ENCODE data around the gene MCRIP1.

The MCRIP1 gene

GRCh38 chr17:81811705-81812570 is 21.2 kb downstream of the MCRIP1 start:
- Histone ChIP-seq H3K4me3 (ENCODE audit: low read length) (no peak overlapping the region), H3K36me3 (ENCODE audit: insufficient read depth, low read length) (no peaks in the 10 kb centered on the region), H3K27me3 (ENCODE audit: control insufficient read depth, insufficient read depth, low read length) (peaks cover 57% of the 10 kb centered on the region), H3K4me1 (ENCODE audit: control insufficient read depth, insufficient read depth, low read length) (no peaks in the 10 kb centered on the region), H3K4me2 (ENCODE audit: low read length) (no peak overlapping the region), H3K9me3 (replicated peaks; ENCODE audit: low read length) (no peaks in the 10 kb centered on the region), H3K9ac (ENCODE audit: low read depth, low read length) (no peak overlapping the region)

- no peak overlapping the region for H3K4me2 ChIP-seq (ENCODE audit: low read length)
- H3K9me3 ChIP-seq (replicated peaks; ENCODE audit: low read length): no peaks in the 10 kb centered on the region
- H3K4me3 ChIP-seq (ENCODE audit: low read length): no peak overlapping the region
- H3K27me3 ChIP-seq (ENCODE audit: control insufficient read depth, insufficient read depth, low read length): peaks cover 62% of the 10 kb centered on the region
- H3K36me3 ChIP-seq (ENCODE audit: insufficient read depth, low read length): no peaks in the 10 kb centered on the region
- H3K9ac ChIP-seq (ENCODE audit: low read depth, low read length): no peak overlapping the region
- no peaks in the 10 kb centered on the region for H3K4me1 ChIP-seq (ENCODE audit: control insufficient read depth, insufficient read depth, low read length)
Measured at GRCh38 chr17:81810892-81811704, 22.0 kb downstream of the MCRIP1 start.

GRCh38 chr17:81810476-81810875 is 22.6 kb downstream of the MCRIP1 start:
- Histone ChIP-seq H3K4me3 (ENCODE audit: low read length) (no peak overlapping the region), H3K27me3 (ENCODE audit: control insufficient read depth, insufficient read depth, low read length) (peaks cover 64% of the 10 kb centered on the region), H3K4me2 (ENCODE audit: low read length) (no peak overlapping the region), H3K36me3 (ENCODE audit: insufficient read depth, low read length) (no peaks in the 10 kb centered on the region), H3K9ac (ENCODE audit: low read depth, low read length) (no peak overlapping the region), H3K4me1 (ENCODE audit: control insufficient read depth, insufficient read depth, low read length) (no peaks in the 10 kb centered on the region), H3K9me3 (replicated peaks; ENCODE audit: low read length) (no peaks in the 10 kb centered on the region)

GRCh38 chr17:81809556-81809998 is 23.5 kb downstream of the MCRIP1 start:
- H3K4me2 ChIP-seq (ENCODE audit: low read length): no peak overlapping the region
- H3K27me3 ChIP-seq (ENCODE audit: control insufficient read depth, insufficient read depth, low read length): peaks cover 62% of the 10 kb centered on the region
- H3K4me3 ChIP-seq (ENCODE audit: low read length): no peak overlapping the region
- no peaks in the 10 kb centered on the region for H3K36me3 ChIP-seq (ENCODE audit: insufficient read depth, low read length)
- no peaks in the 10 kb centered on the region for H3K4me1 ChIP-seq (ENCODE audit: control insufficient read depth, insufficient read depth, low read length)
- no peak overlapping the region for H3K9ac ChIP-seq (ENCODE audit: low read depth, low read length)
- H3K9me3 ChIP-seq (replicated peaks; ENCODE audit: low read length): no peaks in the 10 kb centered on the region

- no peak overlapping the region for H3K4me2 ChIP-seq (ENCODE audit: low read length)
- no peak overlapping the region for H3K9ac ChIP-seq (ENCODE audit: low read depth, low read length)
- no peaks in the 10 kb centered on the region for H3K36me3 ChIP-seq (ENCODE audit: insufficient read depth, low read length)
- peaks cover 62% of the 10 kb centered on the region for H3K27me3 ChIP-seq (ENCODE audit: control insufficient read depth, insufficient read depth, low read length)
- no peak overlapping the region for H3K4me3 ChIP-seq (ENCODE audit: low read length)
- no peaks in the 10 kb centered on the region for H3K4me1 ChIP-seq (ENCODE audit: control insufficient read depth, insufficient read depth, low read length)
- no peaks in the 10 kb centered on the region for H3K9me3 ChIP-seq (replicated peaks; ENCODE audit: low read length)
Measured at GRCh38 chr17:81808778-81809555, 24.1 kb downstream of the MCRIP1 start.

GRCh38 chr17:81807839-81808238 is 25.3 kb downstream of the MCRIP1 start:
- Histone ChIP-seq H3K9ac (ENCODE audit: low read depth, low read length) (no peak overlapping the region), H3K27me3 (ENCODE audit: control insufficient read depth, insufficient read depth, low read length) (peaks cover 69% of the 10 kb centered on the region), H3K4me1 (ENCODE audit: control insufficient read depth, insufficient read depth, low read length) (no peaks in the 10 kb centered on the region), H3K9me3 (replicated peaks; ENCODE audit: low read length) (no peaks in the 10 kb centered on the region), H3K4me2 (ENCODE audit: low read length) (no peak overlapping the region), H3K36me3 (ENCODE audit: insufficient read depth, low read length) (no peaks in the 10 kb centered on the region), H3K4me3 (ENCODE audit: low read length) (no peak overlapping the region)

- peaks cover 70% of the 10 kb centered on the region for H3K27me3 ChIP-seq (ENCODE audit: control insufficient read depth, insufficient read depth, low read length)
- no peaks in the 10 kb centered on the region for H3K9me3 ChIP-seq (replicated peaks; ENCODE audit: low read length)
- H3K4me1 ChIP-seq (ENCODE audit: control insufficient read depth, insufficient read depth, low read length): no peaks in the 10 kb centered on the region
- H3K36me3 ChIP-seq (ENCODE audit: insufficient read depth, low read length): no peaks in the 10 kb centered on the region
- H3K4me2 ChIP-seq (ENCODE audit: low read length): no peak overlapping the region
- H3K4me3 ChIP-seq (ENCODE audit: low read length): no peak overlapping the region
- H3K9ac ChIP-seq (ENCODE audit: low read depth, low read length): no peak overlapping the region
Measured at GRCh38 chr17:81807210-81807719, 25.8 kb downstream of the MCRIP1 start.

- Histone ChIP-seq H3K27me3 (ENCODE audit: control insufficient read depth, insufficient read depth, low read length) (peaks cover 75% of the 10 kb centered on the region), H3K4me1 (ENCODE audit: control insufficient read depth, insufficient read depth, low read length) (no peaks in the 10 kb centered on the region), H3K4me2 (ENCODE audit: low read length) (no peak overlapping the region), H3K9ac (ENCODE audit: low read depth, low read length) (no peak overlapping the region), H3K4me3 (ENCODE audit: low read length) (no peak overlapping the region), H3K36me3 (ENCODE audit: insufficient read depth, low read length) (no peaks in the 10 kb centered on the region), H3K9me3 (replicated peaks; ENCODE audit: low read length) (no peaks in the 10 kb centered on the region)
Measured at GRCh38 chr17:81806461-81807209, 26.5 kb downstream of the MCRIP1 start.

GRCh38 chr17:81805707-81806460 is 27.2 kb downstream of the MCRIP1 start:
- Histone ChIP-seq H3K36me3 (ENCODE audit: insufficient read depth, low read length) (no peaks in the 10 kb centered on the region), H3K4me3 (ENCODE audit: low read length) (no peak overlapping the region), H3K9ac (ENCODE audit: low read depth, low read length) (no peak overlapping the region), H3K4me2 (ENCODE audit: low read length) (no peak overlapping the region), H3K4me1 (ENCODE audit: control insufficient read depth, insufficient read depth, low read length) (no peaks in the 10 kb centered on the region), H3K27me3 (ENCODE audit: control insufficient read depth, insufficient read depth, low read length) (peaks cover 76% of the 10 kb centered on the region), H3K9me3 (replicated peaks; ENCODE audit: low read length) (no peaks in the 10 kb centered on the region)
